Trophoblast cell (in vitro differentiated cells and primary cell): ENCODE measurements around the gene RPS6KL1.

ENCODE experiments used
- DNase-seq, 2 donors: peaks; one replicate each; pipeline ENCODE4 v3.0.0-alpha.2; 2016
- H2AFZ ChIP-seq: 2 replicates; pipeline ENCODE4 v1.6.1; 2013; ENCODE audit warnings: low read length, moderate library complexity, mild to moderate bottlenecking; ENCODE audit not compliant: insufficient read depth, poor library complexity
- H2AK5ac ChIP-seq: 2 replicates; pipeline ENCODE4 v1.6.1; 2013; ENCODE audit warnings: mild to moderate bottlenecking, low read length
- H2BK120ac ChIP-seq: 2 replicates; pipeline ENCODE4 v1.6.1; 2013; ENCODE audit warnings: low read length, mild to moderate bottlenecking, moderate library complexity; ENCODE audit not compliant: insufficient read depth, poor library complexity
- H2BK12ac ChIP-seq: 2 replicates; pipeline ENCODE4 v1.6.1; 2013; ENCODE audit warnings: mild to moderate bottlenecking, low read length, moderate library complexity
- H2BK5ac ChIP-seq: 2 replicates; pipeline ENCODE4 v1.6.1; 2013; ENCODE audit warnings: low read length, low read depth, moderate library complexity, mild to moderate bottlenecking; ENCODE audit not compliant: poor library complexity
- H3K14ac ChIP-seq: 2 replicates; pipeline ENCODE4 v1.6.1; 2013; ENCODE audit warnings: mild to moderate bottlenecking, low read length
- H3K18ac ChIP-seq: 2 replicates; pipeline ENCODE4 v1.6.1; 2013; ENCODE audit warnings: mild to moderate bottlenecking, low read length
- H3K23ac ChIP-seq: 2 replicates; pipeline ENCODE4 v1.6.1; 2013; ENCODE audit warnings: low read length
- H3K27ac ChIP-seq: 2 replicates; pipeline ENCODE4 v1.5.1; 2013; ENCODE audit warnings: low read depth, mild to moderate bottlenecking, inconsistent platforms, low read length, moderate library complexity
- H3K27me3 ChIP-seq: 2 replicates; pipeline ENCODE4 v1.6.1; 2013; ENCODE audit warnings: inconsistent platforms, mild to moderate bottlenecking, low read length, moderate library complexity; ENCODE audit not compliant: insufficient read depth
- H3K36me3 ChIP-seq, 2 experiments: 1 replicate in 1 of 2; 2 replicates in 1 of 2; pipeline ENCODE4 v1.6.1; 2013; ENCODE audit warnings: low read length in 2 of 2, mild to moderate bottlenecking in 2 of 2, moderate library complexity in 1 of 2; ENCODE audit not compliant: insufficient read depth in 2 of 2, control insufficient read depth in 1 of 2
- H3K4ac ChIP-seq: 2 replicates; pipeline ENCODE4 v1.6.1; 2013; ENCODE audit warnings: low read depth, mild to moderate bottlenecking, low read length, moderate library complexity
- H3K4me1 ChIP-seq, 2 experiments: 1 replicate in 1 of 2; 2 replicates in 1 of 2; pipeline ENCODE4 v1.6.1; 2013; ENCODE audit warnings: low read length in 2 of 2, mild to moderate bottlenecking in 2 of 2, moderate library complexity in 1 of 2; ENCODE audit not compliant: insufficient read depth in 2 of 2, control insufficient read depth in 1 of 2
- H3K4me2 ChIP-seq: 2 replicates; pipeline ENCODE4 v1.6.1; 2013; ENCODE audit warnings: inconsistent platforms, mild to moderate bottlenecking, low read length, moderate library complexity
- H3K4me3 ChIP-seq: 2 replicates; pipeline ENCODE4 v1.5.1; 2013; ENCODE audit warnings: mild to moderate bottlenecking, low read depth, low read length, inconsistent platforms
- H3K79me1 ChIP-seq: one replicate; pipeline ENCODE4 v1.6.1; 2013; ENCODE audit warnings: low read length
- H3K79me2 ChIP-seq: 2 replicates; pipeline ENCODE4 v1.6.1; 2013; ENCODE audit warnings: low read length, mild to moderate bottlenecking; ENCODE audit not compliant: control insufficient read depth, insufficient read depth, poor library complexity
- H3K9ac ChIP-seq: 2 replicates; pipeline ENCODE4 v1.6.1; 2013; ENCODE audit warnings: mild to moderate bottlenecking, low read length
- H3K9me3 ChIP-seq: 2 replicates; pipeline ENCODE4 v1.6.1; 2013; ENCODE audit warnings: low read depth, mild to moderate bottlenecking, control low read depth, inconsistent platforms, low read length; ENCODE audit not compliant: insufficient read depth
- H4K12ac ChIP-seq: 2 replicates; pipeline ENCODE4 v1.6.1; 2013; ENCODE audit warnings: low read depth, mild to moderate bottlenecking, low read length, moderate library complexity
- H4K8ac ChIP-seq: 2 replicates; pipeline ENCODE4 v1.6.1; 2013; ENCODE audit warnings: low read depth, mild to moderate bottlenecking, low read length, moderate library complexity
- H4K91ac ChIP-seq: one replicate; pipeline ENCODE4 v1.6.1; 2013; ENCODE audit warnings: low read depth, mild to moderate bottlenecking, low read length, moderate library complexity
- WGBS: extraction: QIAGEN DNeasy Blood & Tissue Kit; methylation state at CpG from one replicate; pipeline ENCODE4 v1.1.7; 2013; ENCODE audit warnings: missing lambda C conversion rate; ENCODE audit not compliant: insufficient read length, insufficient coverage; ENCODE audit errors: extremely low coverage; 5-methylcytosine and 5-hydroxymethylcytosine counted together

The RPS6KL1 gene

DNA sequence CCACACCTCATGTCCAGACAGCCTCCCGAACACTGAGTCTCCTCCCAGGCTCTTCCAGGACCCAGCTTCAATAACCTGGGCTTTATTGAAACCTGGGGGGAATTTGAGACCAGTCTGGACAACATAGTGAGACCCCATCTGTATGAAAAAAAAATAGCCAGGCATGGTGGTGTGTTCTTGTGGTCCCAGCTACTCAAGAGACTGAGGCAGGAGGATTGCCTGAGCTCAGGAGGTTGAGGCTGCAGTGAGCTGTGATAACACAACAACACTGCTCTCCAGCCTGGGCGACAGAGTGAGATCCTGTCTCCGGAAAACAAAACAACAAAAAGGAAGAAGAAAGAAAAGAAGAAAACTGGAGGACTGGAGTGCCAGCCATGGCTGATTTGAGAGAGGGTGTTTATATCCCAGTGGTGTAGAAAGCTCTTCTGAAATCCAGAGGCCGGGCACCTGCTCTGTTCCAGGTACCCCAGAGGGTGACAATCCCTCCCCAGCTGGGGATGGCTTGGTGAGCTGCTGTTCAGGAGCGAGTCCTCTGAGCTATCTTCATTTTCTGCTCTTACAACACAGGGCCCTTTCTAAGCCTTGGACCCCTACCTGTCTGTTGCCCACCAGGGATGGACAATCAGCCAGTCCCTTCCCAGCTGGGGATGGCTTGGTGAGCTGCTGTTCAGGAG is 38.3 kb upstream of the RPS6KL1 start:
- Histone ChIP-seq H3K79me2 (peaks cover 1% of the 10 kb centered on the region), H2BK120ac (no peak overlapping the region), H2AK5ac (no peak overlapping the region), H3K4me3 (no peak overlapping the region), H3K9me3 (peaks cover 2% of the 10 kb centered on the region), H3K27me3 (no peaks in the 10 kb centered on the region), H3K18ac (no peak overlapping the region), H3K23ac (no peak overlapping the region), H3K14ac (no peak overlapping the region), H3K79me1 (peaks cover 5% of the 10 kb centered on the region), H4K12ac (no peak overlapping the region), H3K27ac (no peak overlapping the region), H2BK12ac (no peak overlapping the region), H3K4me2 (no peak overlapping the region), H3K9ac (no peak overlapping the region), H3K4me1 (peaks cover 11 to 14% of the 10 kb centered on the region in 2 experiments), H3K36me3 (no peaks in the 10 kb centered on the region), H4K91ac (no peak overlapping the region), H2AFZ (no peak overlapping the region), H4K8ac (no peak overlapping the region), H2BK5ac (no peak overlapping the region), H3K4ac (no peak overlapping the region)
- no CpG with 5 or more reads among the region's 5 CpGs for WGBS
- DNase-seq = no peak

DNA sequence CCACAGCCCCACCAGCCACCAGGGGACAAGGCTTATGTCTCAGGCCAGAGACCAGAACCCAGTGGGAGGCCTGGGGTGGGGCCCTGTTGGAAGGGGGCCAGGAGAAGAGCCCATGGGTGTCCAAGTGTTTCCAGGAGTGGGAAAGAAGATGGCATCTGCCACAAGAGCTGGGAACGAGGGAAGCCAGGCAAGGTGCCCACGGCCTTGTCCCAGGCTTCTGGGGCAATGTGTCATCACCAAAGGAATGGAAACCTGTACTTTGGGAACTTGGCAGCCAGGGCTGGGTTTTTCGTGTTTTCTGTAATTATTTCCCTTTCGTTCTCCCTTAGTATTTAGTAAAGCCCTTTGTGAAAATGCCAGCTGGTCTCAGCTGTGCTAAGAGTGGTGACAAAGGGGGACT is 37.7 kb upstream of the RPS6KL1 start:
- no peak overlapping the region for H3K23ac ChIP-seq
- peaks cover 12% of the 10 kb centered on the region for H3K79me1 ChIP-seq
- no peak overlapping the region for H4K8ac ChIP-seq
- H3K27ac ChIP-seq = no peak overlapping the region
- no peak overlapping the region for H2AFZ ChIP-seq
- no peak overlapping the region for H2BK12ac ChIP-seq
- H3K4ac ChIP-seq = no peak overlapping the region
- H3K14ac ChIP-seq = no peak overlapping the region
- no peak for DNase-seq
- H4K12ac ChIP-seq = no peak overlapping the region
- no peak overlapping the region for H2BK120ac ChIP-seq
- no peak overlapping the region for H4K91ac ChIP-seq
- H2BK5ac ChIP-seq = no peak overlapping the region
- no peak overlapping the region for H3K4me3 ChIP-seq
- no peak overlapping the region for H2AK5ac ChIP-seq
- peaks cover 2% of the 10 kb centered on the region for H3K9me3 ChIP-seq
- no CpG with 5 or more reads among the region's 4 CpGs for WGBS
- peaks cover 6% of the 10 kb centered on the region for H3K79me2 ChIP-seq
- H3K18ac ChIP-seq = no peak overlapping the region
- H3K27me3 ChIP-seq = no peaks in the 10 kb centered on the region
- H3K4me2 ChIP-seq = no peak overlapping the region
- peaks cover 17 to 21% of the 10 kb centered on the region in 2 experiments for H3K4me1 ChIP-seq
- H3K9ac ChIP-seq = no peak overlapping the region
- H3K36me3 ChIP-seq = no peaks in the 10 kb centered on the region

DNA sequence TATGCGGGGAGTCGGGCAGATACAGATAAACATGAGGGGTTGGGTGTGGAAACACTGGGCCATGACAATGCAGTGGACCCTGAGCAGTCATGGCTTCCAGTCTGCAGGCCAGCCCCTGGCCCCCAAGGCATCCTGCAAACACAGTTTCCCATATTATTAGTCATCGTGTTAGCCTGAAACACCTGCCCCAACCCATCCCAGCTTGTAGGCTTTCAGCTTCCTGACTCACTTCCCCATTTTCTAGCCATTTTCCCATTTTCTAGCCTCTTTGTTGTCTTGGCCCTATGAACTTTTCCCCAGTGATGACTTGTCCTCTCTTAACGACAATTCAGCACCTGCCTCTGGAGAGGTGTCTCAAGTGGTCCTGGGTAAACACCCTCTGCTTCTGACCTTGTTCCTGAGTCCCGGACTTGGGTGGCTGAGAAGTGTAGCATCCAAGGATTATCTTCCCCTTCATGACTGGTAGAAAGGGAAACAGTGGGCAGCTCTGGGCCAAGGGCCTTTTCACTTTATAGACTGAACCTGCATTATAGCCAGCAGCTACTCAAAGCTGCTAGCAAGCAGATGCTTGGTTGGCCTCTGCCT is 36.6 kb upstream of the RPS6KL1 start:
- no peak overlapping the region for H2AFZ ChIP-seq
- no peak overlapping the region for H3K4me3 ChIP-seq
- no peak overlapping the region for H3K23ac ChIP-seq
- H2BK12ac ChIP-seq = peak overlapping the region; percentile 15
- H4K91ac ChIP-seq = peak overlapping the region; percentile 32
- H3K18ac ChIP-seq = no peak overlapping the region
- DNase-seq = peak; percentile 35 to 48
- no peak overlapping the region for H3K4me2 ChIP-seq
- H3K4me1 ChIP-seq = peaks cover 22 to 28% of the 10 kb centered on the region in 2 experiments
- no peak overlapping the region for H3K9ac ChIP-seq
- WGBS = no CpG with 5 or more reads among the region's 5 CpGs
- H2BK120ac ChIP-seq = no peak overlapping the region
- H2BK5ac ChIP-seq = no peak overlapping the region
- H2AK5ac ChIP-seq = no peak overlapping the region
- H4K12ac ChIP-seq = no peak overlapping the region
- peaks cover 2% of the 10 kb centered on the region for H3K9me3 ChIP-seq
- H3K14ac ChIP-seq = no peak overlapping the region
- no peak overlapping the region for H3K27ac ChIP-seq
- H3K36me3 ChIP-seq = no peaks in the 10 kb centered on the region
- H3K27me3 ChIP-seq = no peaks in the 10 kb centered on the region
- no peak overlapping the region for H4K8ac ChIP-seq
- H3K4ac ChIP-seq = no peak overlapping the region
- H3K79me1 ChIP-seq = peaks cover 20% of the 10 kb centered on the region
- H3K79me2 ChIP-seq = peaks cover 11% of the 10 kb centered on the region

DNA sequence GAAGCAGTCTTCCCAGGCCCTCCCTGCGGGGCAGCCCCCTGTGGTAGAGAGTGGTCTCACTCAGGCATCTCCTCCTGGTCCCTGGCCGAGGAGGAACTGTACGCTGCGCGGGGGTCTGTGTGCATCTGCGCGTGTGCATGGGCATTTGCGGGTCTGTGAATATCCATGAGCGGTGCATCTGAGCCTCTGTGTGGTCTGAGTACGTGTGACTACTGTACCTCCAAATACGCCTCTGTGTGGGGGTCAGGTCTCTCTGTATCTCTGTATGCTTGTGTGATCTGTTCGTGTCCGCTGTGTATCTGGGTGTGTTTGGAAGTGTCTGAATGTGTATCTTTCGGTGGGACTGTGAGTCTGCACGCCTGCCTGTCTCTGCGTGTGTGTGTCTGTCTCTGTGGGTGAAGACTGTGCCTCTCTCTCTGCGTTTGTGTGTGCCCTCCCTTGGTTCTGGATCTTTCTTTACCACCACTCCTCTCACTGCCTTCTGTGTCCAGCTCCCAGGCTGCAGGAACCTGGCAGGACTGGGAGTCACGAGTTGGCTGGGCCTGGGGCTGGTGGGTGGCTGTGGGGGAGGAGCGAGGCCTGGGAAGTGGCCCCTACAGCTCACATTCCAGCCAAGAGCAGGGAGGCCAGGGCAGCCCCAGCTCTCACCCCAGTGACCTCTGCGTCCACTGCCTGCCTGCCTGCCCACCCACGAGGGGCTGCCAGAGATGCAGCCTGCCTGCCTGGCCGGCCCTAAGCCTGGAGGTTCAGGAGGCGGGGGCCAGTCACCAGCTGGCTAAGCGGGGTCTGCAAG is 33.4 kb upstream of the RPS6KL1 start:
- H3K9me3 ChIP-seq = peaks cover 2% of the 10 kb centered on the region
- H4K12ac ChIP-seq = peak overlapping the region; percentile 9
- H3K36me3 ChIP-seq = peaks cover 8 to 16% of the 10 kb centered on the region in 2 experiments
- peak overlapping the region; percentile 50 for H3K27ac ChIP-seq
- H3K14ac ChIP-seq = peak overlapping the region; percentile 50
- peak overlapping the region; percentile 34 for H2BK12ac ChIP-seq
- no peaks in the 10 kb centered on the region for H3K27me3 ChIP-seq
- H4K91ac ChIP-seq = peak overlapping the region; percentile 73
- H2BK120ac ChIP-seq = peak overlapping the region; percentile 34
- peaks cover 33% of the 10 kb centered on the region for H3K79me1 ChIP-seq
- H3K9ac ChIP-seq = no peak overlapping the region
- H4K8ac ChIP-seq = peak overlapping the region; percentile 33
- no CpG with 5 or more reads among the region's 24 CpGs for WGBS
- peak overlapping the region; percentile 25 for H3K4ac ChIP-seq
- no peak overlapping the region for H3K4me2 ChIP-seq
- peak overlapping the region; percentile 65 for H2BK5ac ChIP-seq
- H3K18ac ChIP-seq = peak overlapping the region; percentile 58
- H3K4me1 ChIP-seq = peaks cover 22 to 27% of the 10 kb centered on the region in 2 experiments
- no peak overlapping the region for H3K23ac ChIP-seq
- peak overlapping the region; percentile 12 for H2AFZ ChIP-seq
- peak overlapping the region; percentile 7 for H2AK5ac ChIP-seq
- DNase-seq = peak in 1 of 2 donors; percentile 18
- H3K4me3 ChIP-seq = no peak overlapping the region
- peaks cover 16% of the 10 kb centered on the region for H3K79me2 ChIP-seq
